Measurements from ENCODE around the gene MACF1. TPM values are rescaled to one million over a fixed set of nuclear protein-coding genes. Genes with fewer than 3 reads are reported as not detected.

MACF1 gene
- total RNA-seq, 1 donor from 2014 or later = 396 TPM

GRCh38 chr1:39342776-39343175 is 138.3 kb downstream of the MACF1 start:
- intact Hi-C loops (cut with micrococcal nuclease) = no loop called here

- intact Hi-C loops (cut with micrococcal nuclease) = no loop called here
These were observed 140.1 kb downstream of the MACF1 start for GRCh38 chr1:39344394-39345154.

GRCh38 chr1:39346872-39347271 is 142.4 kb downstream of the MACF1 start:
- intact Hi-C loops (cut with micrococcal nuclease) = no loop called here

DNA sequence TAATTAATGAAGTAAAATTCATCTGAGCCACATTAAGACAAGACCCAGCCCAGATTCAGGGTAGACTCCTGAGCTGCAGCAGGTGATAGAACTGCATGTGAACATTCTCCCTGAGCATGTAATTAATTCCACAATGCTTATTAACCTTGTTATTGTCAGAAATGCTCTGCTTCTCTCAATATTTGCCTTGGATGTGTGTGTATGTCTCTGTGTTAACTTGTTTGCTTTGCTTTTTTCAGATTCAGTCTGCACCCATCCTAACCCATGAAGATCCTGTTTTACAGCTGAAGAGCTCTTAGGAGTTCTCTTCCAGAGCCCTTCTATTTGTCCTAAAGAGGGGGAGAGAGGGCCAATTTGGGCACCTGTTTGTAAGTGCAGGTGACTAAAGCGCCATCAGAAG is 143.8 kb downstream of the MACF1 start:
- intact Hi-C loops (cut with micrococcal nuclease) = no loop called here

DNA sequence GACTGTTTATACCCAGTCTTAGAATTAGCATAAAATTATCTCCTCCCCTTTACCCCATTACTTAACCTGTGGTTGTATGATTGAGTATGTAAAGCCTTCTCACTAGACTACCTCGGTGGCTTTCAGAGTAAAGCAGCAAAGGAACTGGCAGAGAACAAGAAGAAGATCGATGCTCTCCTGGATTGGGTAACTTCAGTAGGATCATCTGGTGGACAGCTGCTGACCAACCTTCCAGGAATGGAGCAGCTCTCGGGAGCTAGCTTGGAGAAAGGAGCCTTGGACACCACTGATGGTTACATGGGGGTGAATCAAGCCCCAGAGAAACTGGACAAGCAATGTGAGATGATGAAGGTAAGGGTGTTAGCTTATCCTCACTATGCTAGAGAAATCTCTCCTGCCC is 148.4 kb downstream of the MACF1 start:
- intact Hi-C loops (cut with micrococcal nuclease) = no loop called here

GRCh38 chr1:39354572-39354971 is 150.1 kb downstream of the MACF1 start:
- intact Hi-C loops (cut with micrococcal nuclease) = no loop called here

DNA sequence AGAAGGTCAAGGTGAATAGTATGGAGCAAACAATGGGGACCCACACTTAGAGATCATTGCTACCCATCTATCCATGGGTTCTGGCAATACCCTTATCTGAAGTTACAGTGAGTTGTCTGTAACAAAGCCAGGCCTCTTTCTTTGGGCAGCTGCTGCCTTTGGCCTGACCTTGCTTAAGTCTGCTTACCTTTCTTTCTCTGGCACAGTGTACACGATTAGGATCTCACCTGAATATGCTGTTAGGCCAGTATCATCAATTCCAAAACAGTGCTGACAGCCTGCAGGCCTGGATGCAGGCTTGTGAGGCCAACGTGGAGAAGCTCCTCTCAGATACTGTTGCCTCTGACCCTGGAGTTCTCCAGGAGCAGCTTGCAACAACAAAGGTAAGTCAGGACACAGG is 154.0 kb downstream of the MACF1 start:
- intact Hi-C loops (cut with micrococcal nuclease) = no loop called here

- intact Hi-C loops (cut with micrococcal nuclease) = no loop called here
These were observed 154.6 kb downstream of the MACF1 start for GRCh38 chr1:39359028-39359570.

- intact Hi-C loops (cut with micrococcal nuclease) = no loop called here
These were observed 156.2 kb downstream of the MACF1 start for GRCh38 chr1:39360731-39361130.

- intact Hi-C loops (cut with micrococcal nuclease) = no loop called here
These were observed 157.0 kb downstream of the MACF1 start for GRCh38 chr1:39361446-39361845.

DNA sequence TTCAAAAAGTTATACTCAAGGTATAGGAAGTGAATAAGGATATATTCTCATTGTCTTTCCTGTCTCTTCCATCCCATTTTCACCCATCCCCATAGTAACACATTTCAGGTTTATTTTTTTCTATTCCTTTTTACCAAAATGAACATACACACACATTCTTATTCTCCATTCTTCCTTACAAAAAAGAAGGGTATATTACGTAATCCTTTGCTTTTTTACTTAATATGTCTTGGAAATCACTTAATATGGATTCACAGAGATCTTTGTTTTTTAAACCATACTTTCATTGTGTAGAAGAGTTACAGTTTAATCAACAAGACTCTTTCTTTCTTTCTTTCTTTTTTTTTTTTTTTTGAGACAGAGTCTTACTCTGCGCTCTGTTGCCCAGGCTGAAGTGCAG is 158.8 kb downstream of the MACF1 start:
- intact Hi-C loops (cut with micrococcal nuclease) = no loop called here

DNA sequence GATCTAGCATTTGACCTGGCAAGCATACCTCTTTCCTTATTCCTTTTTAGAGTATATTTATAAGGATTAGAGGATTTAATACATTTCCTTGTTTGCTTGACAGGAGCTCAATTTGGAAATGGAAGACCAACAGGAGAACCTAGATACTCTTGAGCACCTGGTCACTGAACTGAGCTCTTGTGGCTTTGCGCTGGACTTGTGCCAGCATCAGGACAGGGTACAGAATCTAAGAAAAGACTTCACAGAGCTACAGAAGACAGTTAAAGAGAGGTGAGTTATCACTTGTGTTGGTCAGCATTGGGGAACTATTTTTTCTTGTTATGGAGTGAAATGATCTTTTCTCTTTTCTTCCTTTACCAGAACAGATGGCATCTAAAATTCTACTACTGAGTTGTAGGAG is 163.6 kb downstream of the MACF1 start:
- intact Hi-C loops (cut with micrococcal nuclease) = no loop called here

- intact Hi-C loops (cut with micrococcal nuclease) = no loop called here
These were observed 165.1 kb downstream of the MACF1 start for GRCh38 chr1:39369565-39369964.

- intact Hi-C loops (cut with micrococcal nuclease) = no loop called here
These were observed 166.1 kb downstream of the MACF1 start for GRCh38 chr1:39370602-39371001.

GRCh38 chr1:39372105-39372504 is 167.6 kb downstream of the MACF1 start:
- intact Hi-C loops (cut with micrococcal nuclease) = no loop called here

DNA sequence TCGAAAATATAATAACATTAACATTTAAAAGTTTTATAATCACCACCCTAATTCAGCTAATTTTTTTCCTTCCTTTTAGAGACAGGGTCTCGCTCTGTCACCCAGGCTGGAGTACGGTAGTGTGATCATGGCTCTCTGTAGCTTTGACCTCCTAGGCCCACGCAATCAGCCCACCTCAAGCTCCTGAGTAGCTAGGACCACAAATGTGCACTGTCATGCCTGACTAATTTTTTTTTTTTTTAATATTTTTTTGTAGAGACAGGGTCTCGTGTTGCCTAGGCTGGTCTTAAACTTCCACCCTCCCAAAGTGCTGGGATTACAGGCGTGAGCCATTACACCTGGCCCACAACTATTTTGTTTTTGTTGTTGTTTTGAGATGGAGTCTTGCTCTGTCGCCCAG is 172.2 kb downstream of the MACF1 start:
- intact Hi-C loops (cut with micrococcal nuclease) = no loop called here

DNA sequence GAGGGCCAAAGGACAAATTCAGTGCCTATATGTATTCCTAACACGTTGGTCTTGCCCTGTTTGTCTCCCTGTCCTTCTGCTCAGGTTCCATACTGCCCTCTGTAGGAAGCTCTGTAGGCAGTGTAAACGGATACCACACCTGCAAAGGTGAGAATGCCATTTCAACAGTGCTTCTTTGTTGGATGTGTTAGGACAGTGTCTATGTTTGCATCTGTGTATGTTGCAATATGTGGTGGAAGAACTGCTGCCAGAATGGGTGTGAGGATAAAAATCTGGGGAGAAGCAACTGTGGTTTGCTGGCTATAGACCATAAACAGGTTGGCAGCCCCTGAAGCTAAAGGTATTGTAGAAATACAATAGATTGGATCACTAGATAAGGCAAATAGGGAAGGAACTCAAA is 173.9 kb downstream of the MACF1 start:
- intact Hi-C loops (cut with micrococcal nuclease) = no loop called here

- intact Hi-C loops (cut with micrococcal nuclease) = no loop called here
These were observed 174.7 kb downstream of the MACF1 start for GRCh38 chr1:39379187-39379586.

DNA sequence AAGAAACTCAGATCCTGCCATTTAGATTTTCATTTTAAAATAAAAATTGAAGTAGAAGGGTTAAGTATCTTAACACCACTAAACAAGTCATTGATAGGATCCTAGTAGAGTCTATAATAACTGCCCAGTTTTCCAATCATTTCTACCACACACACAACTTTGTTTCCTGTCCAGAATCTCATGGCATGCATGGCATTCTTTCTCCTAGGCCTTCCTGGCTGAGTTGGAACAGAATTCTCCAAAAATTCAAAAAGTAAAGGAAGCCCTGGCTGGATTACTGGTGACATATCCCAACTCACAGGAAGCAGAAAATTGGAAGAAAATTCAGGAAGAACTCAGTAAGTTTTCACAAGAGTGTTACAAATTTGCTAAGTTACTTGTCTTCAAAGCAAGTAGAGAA is 175.5 kb downstream of the MACF1 start:
- intact Hi-C loops (cut with micrococcal nuclease) = no loop called here

DNA sequence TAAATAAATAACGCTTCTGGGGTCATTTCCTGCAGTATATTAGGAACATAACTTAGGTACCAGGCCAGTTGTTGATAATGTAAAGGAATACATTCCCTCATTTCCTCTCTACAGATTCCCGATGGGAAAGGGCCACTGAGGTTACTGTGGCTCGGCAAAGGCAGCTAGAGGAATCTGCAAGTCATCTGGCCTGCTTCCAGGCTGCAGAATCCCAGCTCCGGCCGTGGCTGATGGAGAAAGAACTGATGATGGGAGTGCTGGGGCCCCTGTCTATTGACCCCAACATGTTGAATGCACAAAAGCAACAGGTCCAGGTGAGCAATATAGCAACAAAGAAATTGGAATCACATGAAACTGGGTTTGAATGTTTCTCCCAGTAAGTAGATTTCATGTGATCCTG is 177.3 kb downstream of the MACF1 start:
- intact Hi-C loops (cut with micrococcal nuclease) = no loop called here

DNA sequence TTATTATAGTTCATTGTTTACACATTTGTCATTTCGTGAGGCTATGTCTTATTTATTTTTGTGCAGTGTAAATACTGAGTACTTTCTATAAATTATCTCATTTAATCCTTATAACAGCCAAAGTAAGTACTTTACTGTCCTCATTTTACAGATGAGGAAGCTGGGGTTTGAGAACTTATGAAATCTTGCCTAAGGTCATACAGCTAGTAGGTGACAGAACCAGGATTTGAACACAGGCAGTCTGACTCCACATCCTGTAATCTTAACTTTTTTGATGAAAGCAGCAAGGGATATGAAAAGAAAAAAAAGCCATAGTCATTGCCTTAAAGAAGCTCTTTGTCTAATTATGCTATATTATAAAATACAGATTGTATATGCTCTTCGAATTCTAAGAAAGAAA is 179.8 kb downstream of the MACF1 start:
- intact Hi-C loops (cut with micrococcal nuclease) = no loop called here

GRCh38 chr1:39385067-39385988 is 180.8 kb downstream of the MACF1 start:
- intact Hi-C loops (cut with micrococcal nuclease) = no loop called here

All from T-helper 2 cell treated with Interferon-gamma antibody and Interleukin-4, amounts not matched to agents 100 ng/mL and 5 ng/mL, for 36 hours (primary cell).